NCI-H345 treated with DMSO at 0.1 percent for 48 hours (cell line): Measurements from ENCODE around the gene RFC1.
"Not testable (repeated sequence)": the region's sequence is repeated elsewhere in the genome, so short reads cannot be mapped to it uniquely, and the experiment has no call there.

Experiments
- DNase-seq: peaks from one replicate; lab custom pipeline; 2025; ENCODE audit not compliant: unreplicated experiment; lab: John Stamatoyannopoulos, UW

RFC1 gene

DNA sequence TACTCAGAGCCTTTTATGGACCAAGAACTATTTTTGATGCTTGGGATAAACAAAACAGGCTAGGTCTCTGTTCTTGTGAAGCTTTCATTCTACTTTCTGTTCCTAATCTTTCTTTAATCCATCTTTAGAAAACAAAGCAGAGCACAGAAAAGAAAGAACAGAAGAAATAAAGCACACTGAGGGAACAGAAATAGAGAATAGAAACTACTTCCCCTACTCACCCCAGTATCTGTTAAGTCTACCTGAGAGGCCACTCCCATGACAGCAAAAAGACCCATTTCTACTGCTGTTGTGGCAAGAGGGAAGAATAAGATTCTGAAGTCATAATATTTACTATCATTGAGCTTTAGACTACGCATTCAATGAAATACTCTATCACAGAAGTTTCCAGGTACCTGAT is 9.2 kb downstream of the RFC1 start:
- DNase-seq = no peak

DNA sequence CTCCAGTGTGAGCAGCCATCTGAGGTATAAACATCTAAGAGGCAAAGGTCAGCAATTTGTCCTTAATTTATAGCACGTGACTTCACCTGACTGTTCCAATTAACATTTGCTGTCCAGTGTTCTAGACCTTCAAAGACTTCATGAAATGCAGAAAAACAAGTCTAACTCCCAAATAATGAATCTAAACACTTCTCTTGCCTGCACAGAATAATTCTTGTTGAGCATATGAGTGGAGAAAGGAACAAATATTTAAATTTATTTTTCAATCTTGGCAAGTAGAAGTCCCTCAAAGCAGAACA is 12.0 kb downstream of the RFC1 start:
- DNase-seq = no peak

DNA sequence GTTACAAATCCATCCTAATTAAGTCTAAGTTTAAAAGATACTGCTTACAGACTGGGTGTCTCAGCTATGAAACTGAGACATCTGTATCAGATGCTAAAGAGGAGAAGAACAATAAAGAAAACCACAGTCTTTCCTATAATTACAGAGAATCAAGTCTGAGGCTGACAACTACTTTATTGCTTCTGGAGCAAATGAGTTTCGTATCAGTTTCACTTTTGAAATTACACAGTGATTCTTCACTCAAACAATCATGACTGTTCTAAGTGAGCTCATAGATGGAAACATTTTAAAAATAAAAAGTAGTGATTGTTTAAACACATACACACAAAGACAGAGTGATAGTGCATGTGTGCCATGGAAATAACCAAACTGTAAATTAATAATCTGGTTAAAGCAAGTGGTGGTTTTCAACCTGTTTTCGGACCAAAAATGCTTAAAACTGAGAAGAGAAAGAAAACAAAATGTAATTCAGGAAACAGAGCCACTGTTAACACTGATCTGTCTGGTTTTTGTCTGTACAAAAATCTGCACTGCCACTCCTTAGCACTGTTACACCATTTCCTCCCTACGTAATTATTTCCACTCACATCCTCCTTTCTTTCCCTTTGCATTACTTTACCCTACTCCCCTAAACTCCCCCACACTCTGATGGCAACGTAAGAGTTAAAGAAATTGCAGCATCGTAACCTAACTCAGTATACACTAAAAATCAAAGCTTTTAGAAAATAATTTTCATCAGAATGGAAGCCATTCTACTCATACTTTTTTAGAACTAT is 12.5 kb downstream of the RFC1 start:
- no peak for DNase-seq

DNA sequence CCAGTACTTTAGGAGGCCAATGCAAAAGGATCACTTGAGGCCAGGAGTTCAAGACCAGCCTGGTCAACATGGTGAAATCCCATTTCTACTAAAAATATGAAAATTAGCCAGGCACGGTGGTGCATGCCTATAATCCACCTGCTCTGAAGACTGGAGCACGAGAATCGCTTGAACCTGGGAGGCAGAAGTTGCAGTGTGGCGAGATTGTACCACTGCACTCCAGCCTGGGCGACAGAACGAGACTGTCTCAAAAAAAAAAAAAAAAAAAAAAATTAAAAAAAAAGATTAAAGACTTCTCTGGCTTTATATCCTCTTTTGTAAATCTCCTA is 13.0 kb downstream of the RFC1 start:
- DNase-seq = not testable (repeated sequence)

DNA sequence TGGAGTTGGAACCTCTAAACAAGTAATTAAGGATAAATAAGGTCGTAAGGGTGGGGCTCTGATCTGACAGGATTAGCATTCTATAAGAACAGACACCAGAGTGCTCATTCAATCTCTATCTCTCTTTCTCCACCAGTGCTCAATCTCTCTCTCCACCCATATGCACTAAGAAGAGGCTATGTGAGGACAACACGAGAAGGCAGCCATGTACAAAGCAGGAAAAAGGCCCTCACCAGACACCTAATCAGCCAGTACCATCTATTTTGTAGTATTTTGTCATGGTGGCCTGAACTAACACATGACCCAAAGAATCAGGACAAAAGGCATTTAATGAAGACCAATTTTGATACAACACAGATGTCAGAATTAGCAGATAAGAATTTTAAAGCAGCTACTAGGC is 16.8 kb downstream of the RFC1 start:
- DNase-seq = no peak

DNA sequence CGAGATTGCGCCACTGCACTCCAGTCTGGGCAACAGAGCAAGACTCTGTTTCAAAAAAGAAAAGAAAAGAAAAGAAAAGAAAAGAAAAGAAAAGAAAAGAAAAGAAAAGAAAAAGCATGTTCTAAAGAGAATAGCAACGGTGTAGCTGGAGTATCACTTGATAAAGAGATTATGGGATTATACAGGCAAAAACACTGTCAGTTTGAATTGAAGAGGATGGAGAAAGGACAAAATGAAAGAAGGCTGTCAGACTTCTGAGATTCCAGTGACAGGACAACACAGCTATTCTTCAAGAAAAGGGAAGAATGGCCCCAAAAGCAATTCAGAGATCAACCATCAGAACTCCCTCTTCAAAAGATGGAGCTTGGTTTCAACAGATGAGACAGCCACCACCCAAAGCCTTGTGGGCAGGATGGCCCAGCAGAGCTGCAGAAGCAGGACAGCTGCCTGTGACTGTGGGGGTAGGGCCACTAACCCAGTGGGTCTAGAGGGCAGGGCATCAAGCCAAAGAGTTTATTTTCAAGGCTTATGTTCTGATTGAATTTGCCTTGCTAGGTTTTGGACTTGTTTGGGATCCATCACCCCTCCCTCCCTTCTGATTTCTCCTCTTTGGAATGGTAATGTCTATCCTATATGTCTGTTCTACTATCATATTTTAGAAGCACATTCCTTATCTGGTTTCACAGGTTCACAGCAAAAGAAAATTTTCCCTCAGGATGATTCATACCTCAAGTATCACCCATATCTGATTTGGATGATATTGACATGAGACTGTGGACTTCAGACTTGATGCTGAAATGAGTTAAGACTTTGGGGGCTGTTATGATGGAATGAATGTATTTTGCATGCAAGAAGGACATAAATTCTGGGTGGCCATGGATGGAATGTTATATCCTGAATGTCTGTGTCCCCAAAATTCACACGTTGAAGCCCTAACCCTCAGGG is 17.5 kb downstream of the RFC1 start:
- DNase-seq = no peak

DNA sequence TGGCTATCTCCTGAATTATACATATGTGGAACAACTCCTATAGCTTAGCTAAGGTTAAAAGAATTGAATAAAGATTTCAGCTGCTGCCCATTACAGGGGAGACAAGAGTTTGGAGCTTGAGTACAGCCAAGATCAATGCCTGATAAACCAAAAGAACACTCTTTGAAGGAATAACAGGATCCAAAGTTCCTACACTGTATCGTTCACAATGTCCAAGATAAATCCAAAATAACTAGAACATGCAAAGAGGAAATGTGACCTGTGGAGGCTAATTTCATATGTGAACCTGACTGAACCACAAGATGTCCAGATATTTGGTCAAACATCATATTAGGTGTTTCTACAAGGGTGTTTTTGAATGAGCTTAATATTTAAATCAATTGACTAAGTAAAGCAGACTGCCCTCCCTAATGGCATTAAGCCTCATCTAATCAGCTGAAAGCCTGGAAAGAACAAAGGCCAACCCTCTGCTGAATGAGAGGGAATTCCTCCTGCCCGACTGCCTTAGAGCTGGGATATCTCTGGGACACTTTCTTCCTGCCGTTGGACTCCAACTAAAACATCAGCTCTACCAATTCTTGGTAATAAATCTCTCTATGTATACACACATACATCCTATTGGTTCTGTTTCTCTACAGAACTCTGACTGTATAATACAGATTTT is 19.2 kb downstream of the RFC1 start:
- no peak for DNase-seq

DNA sequence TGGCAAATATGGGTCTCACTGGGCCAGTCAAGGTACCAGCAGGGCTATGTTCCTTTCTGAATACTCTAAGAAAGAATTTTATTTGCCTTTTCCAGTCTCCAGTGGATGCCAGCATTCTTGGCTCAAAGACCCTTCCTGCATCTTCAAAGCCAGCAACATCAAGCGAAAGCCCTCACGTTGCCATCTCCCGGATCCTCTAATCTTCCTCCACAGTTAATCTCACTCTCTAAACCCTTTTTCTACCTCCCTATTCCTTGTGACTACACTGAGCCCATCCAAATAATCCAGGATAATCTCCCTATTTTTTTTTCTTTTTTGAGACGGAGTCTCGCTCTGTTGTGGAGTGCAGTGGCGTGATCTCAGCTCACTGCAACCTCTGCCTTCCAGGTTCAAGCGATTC is 23.4 kb downstream of the RFC1 start:
- no peak for DNase-seq

DNA sequence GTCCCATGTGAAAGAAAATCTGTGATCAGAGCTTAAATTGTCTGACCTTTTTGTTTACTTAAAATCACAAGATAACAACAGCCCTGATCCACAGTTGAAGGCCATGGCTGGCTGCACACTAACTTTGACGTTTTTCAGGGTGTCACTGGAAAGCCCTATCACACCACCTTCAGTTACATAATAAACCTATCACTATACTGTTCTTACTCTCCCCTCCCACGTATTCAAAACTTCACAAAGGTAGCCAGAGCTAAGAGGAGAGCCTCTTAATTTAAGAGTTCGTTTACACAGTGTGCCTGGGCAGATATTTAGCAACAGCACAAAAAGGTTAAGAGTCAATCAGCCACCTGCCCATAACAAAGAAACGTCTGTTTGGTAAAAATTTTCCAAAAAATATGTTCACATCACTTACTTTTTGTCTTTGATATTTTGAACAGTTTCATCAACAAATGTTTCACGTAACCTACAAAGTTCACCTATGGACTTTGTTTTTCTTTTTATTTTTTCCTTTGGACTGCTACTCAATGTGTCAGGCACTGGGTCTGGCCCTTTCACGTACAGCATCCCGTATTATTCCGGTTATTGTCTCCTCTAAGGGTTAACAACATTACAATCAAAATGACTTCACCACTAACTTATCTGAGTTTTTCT is 25.0 kb downstream of the RFC1 start:
- DNase-seq = no peak

DNA sequence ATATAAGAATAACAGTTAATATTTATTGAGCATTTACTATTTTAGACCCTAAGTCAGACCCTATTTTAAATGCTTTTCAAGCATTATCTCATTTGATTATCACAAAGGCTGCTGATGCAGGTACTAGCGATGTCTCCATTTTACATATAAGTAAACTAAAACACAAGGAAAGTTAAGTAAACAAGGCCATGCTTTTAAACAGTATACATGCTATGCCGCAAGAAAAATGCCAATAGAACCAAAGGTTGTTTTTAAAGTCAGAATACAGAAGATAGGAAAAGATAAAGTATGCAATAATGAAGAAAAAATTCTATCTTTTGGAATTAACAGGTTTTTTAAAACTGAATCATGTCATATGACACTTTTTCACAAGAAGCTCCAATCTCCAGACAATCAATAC is 26.2 kb downstream of the RFC1 start:
- DNase-seq = no peak

DNA sequence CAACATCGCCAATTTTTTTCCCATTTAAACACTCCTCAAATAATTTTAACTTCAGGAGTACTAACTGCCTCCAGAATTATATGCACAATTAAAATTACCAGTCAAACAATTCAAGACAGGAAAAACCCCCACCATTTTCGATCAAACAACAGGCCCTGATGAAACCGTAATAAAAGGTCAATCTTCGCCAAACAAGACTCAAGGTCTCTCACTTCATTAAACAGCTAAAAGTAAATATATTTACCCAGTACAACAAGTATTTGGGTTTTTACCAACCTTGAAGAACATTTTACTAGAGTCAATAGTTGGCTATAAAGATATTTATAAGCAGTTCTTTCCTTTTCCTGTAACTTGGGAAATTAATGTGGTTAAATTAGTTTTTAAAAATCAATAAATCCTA is 28.3 kb downstream of the RFC1 start:
- no peak for DNase-seq

DNA sequence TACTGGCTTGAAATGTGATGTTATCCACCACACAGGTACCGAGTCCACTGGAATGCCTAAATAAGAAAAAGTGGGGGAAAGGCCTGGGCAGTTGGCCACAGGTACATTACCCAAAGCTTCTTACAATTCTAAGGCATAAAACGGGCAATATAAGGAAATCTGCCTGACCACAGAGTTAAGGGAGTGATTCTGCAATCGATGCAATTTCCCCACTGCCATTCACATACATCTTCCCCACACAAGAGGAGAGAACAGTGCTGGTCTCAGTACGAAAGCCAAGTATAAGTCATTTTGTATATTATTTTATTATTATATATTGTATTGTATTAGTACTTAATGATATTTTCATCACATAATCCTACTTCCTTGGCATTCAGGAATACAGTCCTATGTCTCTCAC is 30.6 kb downstream of the RFC1 start:
- DNase-seq = no peak

DNA sequence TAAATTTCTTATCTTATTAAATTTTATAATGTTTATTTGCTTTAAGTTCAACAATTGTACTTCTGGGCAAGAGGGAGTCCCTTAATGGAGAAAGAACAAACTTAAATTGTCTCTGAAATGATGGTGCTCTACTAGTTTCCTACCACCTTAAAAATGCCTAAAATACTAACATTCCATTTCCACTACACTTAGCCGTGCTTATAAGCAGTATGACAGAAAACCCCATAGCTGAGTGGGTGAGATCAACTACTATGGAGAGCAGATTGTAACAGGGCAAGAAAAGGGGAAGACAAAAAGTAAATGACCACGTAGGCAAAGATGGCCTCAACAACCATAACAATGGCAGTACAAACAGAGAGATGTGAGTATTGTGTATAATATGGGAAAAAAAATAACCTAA is 35.0 kb downstream of the RFC1 start:
- no peak for DNase-seq

DNA sequence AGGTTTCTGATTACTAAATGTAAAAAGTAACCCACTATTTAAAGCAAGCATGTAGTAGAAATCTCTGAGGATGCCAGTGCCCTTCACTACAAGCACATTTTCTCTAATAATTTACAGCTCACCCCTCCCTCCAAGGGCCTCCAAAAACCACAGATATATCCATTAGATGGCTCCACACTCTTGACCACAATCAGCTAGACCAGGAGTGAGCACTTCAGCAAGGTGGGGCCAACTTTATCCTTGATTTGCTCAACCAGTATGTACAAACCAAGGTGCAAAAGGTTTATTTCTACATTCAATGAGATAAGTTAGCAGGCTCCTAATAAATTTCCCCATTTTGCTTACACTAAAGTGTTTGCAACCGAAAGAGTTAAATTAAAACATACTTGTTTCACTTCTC is 35.8 kb downstream of the RFC1 start:
- DNase-seq = no peak

DNA sequence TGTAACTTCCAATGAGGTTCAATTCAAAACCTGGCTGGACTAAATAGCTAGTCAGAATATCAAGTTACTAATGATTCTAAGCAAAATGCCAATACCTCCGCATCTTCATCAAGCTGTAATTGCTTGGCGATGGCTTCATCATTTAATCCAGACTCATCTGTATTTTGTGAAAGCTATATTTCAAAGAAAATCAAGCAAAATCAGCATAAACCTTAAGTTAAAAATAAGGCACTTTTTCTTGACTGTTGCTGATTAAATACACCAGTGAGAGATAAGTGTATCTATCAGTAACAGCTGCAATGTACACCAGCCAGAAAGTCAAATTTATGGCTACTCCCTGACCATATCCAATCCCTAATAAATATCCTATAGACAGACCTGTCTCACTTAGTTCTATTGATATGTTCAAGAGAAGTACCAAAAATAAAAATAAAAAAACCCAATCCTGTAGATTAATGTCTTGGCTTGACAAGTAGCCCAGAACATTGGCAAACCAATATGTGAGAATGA is 39.6 kb downstream of the RFC1 start:
- DNase-seq = no peak

DNA sequence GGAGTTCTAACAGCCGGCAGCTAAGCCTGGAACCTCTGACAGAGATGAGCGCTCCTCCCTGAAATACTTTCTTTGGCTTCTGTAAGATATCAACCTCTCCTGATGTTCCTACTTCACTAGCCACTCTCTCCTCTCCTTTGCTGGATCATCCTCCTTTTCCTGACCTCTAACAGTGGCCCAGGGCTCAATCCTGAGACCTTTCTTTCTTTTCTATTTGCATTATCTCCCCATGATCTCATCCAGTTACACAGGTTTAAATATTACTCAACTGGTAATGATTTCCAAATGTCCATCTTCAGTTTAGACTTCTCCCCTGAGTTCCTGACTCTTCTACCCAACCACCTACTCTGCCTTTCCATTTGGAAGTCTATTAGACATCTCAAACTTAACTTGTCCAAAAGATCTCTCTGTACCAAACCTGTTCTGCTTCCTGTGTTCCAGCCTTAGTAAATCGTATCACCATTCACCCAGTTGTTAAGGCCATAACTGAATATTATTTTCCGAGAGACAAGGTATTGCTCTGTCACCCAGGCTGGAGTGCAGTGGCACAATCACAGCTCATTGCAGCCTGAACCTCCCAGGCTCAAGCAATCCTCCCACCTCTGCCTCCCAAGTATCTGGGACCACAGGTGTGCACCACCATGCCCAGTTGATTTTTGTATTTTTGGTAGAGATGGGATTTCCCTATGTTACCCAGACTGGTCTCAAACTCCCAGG is 41.1 kb downstream of the RFC1 start:
- DNase-seq = no peak

DNA sequence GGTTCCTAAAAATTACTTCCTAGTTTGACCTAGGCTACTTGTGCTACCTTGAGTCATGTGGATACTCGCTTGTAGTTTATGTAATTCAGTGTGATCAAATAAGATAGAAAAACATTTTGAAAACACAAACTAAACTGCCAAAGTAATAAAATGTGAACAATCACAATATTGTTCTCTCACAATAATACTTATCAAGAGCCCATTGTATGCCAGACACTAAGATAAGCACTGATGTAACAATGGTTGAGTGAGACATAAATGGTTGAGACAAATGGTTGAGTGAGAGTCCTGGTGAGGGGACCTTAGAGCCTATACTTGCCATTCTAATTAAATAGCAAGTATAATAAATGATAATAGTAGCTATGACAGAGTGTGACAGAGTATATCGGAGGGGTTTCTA is 41.7 kb downstream of the RFC1 start:
- no peak for DNase-seq

DNA sequence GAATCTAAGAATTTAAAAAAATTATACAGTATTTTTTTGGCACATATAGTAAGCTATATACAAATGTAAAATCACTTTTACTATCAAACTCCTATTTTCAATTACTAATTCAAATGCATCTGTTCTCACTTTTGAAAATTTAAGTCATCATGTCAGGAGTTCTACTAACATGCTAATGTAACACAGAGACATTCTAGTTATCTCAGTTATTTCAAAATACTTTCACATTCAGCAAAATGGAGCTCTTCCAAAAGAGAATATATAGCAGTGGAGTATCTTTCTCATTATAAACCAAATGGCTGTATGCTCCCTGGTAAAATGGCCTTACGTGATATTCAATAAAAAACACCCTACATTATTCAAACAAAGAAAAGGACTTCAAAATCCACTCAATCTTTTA is 42.3 kb downstream of the RFC1 start:
- DNase-seq = no peak

DNA sequence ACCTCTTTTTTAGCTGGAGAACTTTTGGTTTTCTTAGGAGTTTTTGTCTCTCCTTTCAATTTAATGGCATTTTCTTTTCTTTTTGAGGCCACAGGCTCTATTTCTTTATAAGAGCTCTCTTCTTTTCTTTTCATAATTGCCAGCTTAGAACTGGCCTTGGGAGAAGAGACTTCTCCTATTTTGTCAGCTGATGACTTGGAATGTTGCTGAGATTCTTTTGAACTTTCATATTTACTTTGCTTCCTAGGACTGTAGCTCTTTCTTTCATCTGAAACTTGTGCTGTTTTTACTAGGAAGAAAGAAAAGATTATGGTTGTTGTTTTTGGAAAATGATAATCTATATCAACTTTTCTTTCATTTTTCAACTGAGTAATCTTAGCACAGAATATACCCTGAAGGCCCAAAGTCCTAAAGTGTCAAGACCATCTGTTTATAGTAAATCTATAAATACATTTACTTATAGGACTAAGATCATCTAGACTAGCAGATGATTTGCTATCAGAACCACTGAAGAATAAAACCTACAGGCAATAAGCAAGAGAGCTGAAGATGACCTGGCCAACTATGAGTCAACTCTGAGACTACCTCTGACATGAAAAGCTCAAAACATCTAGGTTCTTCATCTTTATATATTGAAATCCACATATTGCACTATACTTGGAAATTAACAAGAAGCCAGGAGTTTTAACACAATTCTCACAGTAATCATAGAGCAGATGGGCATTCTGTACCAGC is 45.6 kb downstream of the RFC1 start:
- DNase-seq = no peak

DNA sequence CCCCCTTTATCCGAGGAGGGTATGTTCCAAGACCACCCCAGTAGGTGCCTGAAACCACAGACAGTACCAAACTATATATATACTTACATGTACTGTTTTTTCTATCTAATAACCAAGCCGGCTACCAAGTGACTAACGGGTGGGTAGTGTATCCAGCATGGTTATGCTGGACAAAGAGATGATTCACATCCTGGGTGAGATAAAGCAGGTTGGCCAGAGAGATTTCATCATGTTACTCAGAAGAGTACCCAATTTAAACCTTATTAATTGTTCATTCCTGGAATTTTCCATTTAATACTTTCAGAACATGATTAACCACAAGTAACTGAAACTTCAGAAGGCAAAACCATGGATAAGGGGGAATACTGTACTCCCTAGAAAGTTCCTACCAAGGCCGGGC is 46.5 kb downstream of the RFC1 start:
- no peak for DNase-seq
